Left lung (tissue), 10 donors: ENCODE measurements around the gene HADH. TPM values are rescaled to one million over a fixed set of nuclear protein-coding genes. Genes with fewer than 3 reads are reported as not detected.
"Not testable (repeated sequence)": the region's sequence is repeated elsewhere in the genome, so short reads cannot be mapped to it uniquely, and the experiment has no call there.

ENCODE experiments used
- ATAC-seq: fragments of 200-7000 bp; cut with Tn5 transposase; one replicate; pipeline ENCODE4 v1.9.1; 2020; ENCODE audit warnings: moderate library complexity
- DNase-seq, 4 donors: peaks; one replicate each; pipeline ENCODE4 v3.0.0-alpha.2; 2013 to 2020
- H3K27ac ChIP-seq, 2 donors: fragments of 200-600 bp; sonication (generic) in 1 of 2; one replicate each; pipeline versions ENCODE4 v1.5.0 to v1.8.0; 2020 to 2021
- H3K27me3 ChIP-seq, 2 donors: fragments of 200-600 bp; sonication (generic) in 1 of 2; one replicate each; pipeline versions ENCODE4 v1.5.0 to v1.8.0; 2020 to 2021
- H3K36me3 ChIP-seq, 2 donors: fragments of 200-600 bp; sonication (generic) in 1 of 2; one replicate each; pipeline versions ENCODE4 v1.5.0 to v1.8.0; 2020 to 2021
- H3K4me1 ChIP-seq, 2 donors: fragments of 200-600 bp; one replicate each; pipeline ENCODE4 v1.8.0; 2021
- H3K4me3 ChIP-seq, 2 donors: fragments of 200-600 bp; sonication (generic) in 1 of 2; one replicate each; pipeline versions ENCODE4 v1.5.0 to v1.8.0; 2020 to 2021; ENCODE audit warnings: mild to moderate bottlenecking in 1 of 2
- H3K9me3 ChIP-seq, 2 donors: fragments of 200-600 bp; sonication (generic) in 1 of 2; one replicate each; pipeline versions ENCODE4 v1.5.0 to v1.8.0; 2020 to 2021
- CTCF ChIP-seq, 2 donors: fragments of 200-600 bp; sonication (generic) in 1 of 2; IDR thresholded peaks; one replicate each; pipeline versions ENCODE4 v1.5.0 to v1.8.0; 2021; ENCODE audit warnings: antibody characterized with exemption in 2 of 2
- intact Hi-C, 2 donors: fragments of 100-400 bp; cut with DNase I; formaldehyde crosslinking; loops; one replicate each; pipeline versions ENCODE4 v1.11.2 to v1.14.2; 2022
- polyA plus RNA-seq, 6 donors: library from polyadenylated mRNA; unstranded; fragments of 120-200 nt; gene quantifications; one replicate each; pipeline ENCODE4 v1.2.1, GENCODE V29; 2013; ENCODE audit not compliant: insufficient read length in 6 of 6
- total RNA-seq, 2 donors: library from RNA; stranded (reverse); fragmentation: NEBNext Ultra II Directional; extraction: Animal tissue kit (Norgen Biotek cat#: 25700); gene quantifications; one replicate each; pipeline ENCODE4 v1.2.1, GENCODE V29; 2021
- donor health status: DM: no; HTN: yes; CAD: no.
- donor health status: DM: no; HTN: no; CAD: no.

HADH gene
- total and polyA plus RNA-seq, 8 donors, result 40.3 to 83.4 (median 72.0) TPM

GRCh38 chr4:108049406-108049805, 59.7 kb downstream of the HADH start:
- H3K36me3 ChIP-seq, result no peaks in the 10 kb centered on the region
- no peaks in the 10 kb centered on the region for H3K27me3 ChIP-seq
- no peak overlapping the region for H3K27ac ChIP-seq
- no peak for TF ChIP-seq CTCF (IDR thresholded peaks at IDR 0.05)
- intact Hi-C loops, result no loop called here
- DNase-seq (no peak), ATAC-seq (no peak)
- no peak overlapping the region for H3K4me3 ChIP-seq
- no peaks in the 10 kb centered on the region for H3K9me3 ChIP-seq
- no peaks in the 10 kb centered on the region for H3K4me1 ChIP-seq

- ATAC-seq, H3K36me3 ChIP-seq, H3K4me1 ChIP-seq, H3K27ac ChIP-seq, H3K27me3 ChIP-seq, DNase-seq, H3K4me3 ChIP-seq, H3K9me3 ChIP-seq, intact Hi-C loops: not testable (repeated sequence)
These were observed 60.8 kb downstream of the HADH start for GRCh38 chr4:108050166-108051111.

- Histone ChIP-seq H3K4me3 (no peak overlapping the region), H3K36me3 (no peaks in the 10 kb centered on the region), H3K4me1 (no peaks in the 10 kb centered on the region), H3K27ac (no peak overlapping the region), H3K9me3 (no peaks in the 10 kb centered on the region), H3K27me3 (no peaks in the 10 kb centered on the region)
- no peak for TF ChIP-seq CTCF (IDR thresholded peaks at IDR 0.05)
- intact Hi-C loops, result no loop called here
- ATAC-seq, result no peak
- DNase-seq, result no peak
These were observed 61.7 kb downstream of the HADH start for GRCh38 chr4:108051343-108051742.

GRCh38 chr4:108052558-108053120, 63.0 kb downstream of the HADH start:
- Histone ChIP-seq H3K36me3 (no peaks in the 10 kb centered on the region), H3K27me3 (no peaks in the 10 kb centered on the region), H3K9me3 (no peaks in the 10 kb centered on the region), H3K27ac (no peak overlapping the region), H3K4me1 (no peaks in the 10 kb centered on the region), H3K4me3 (no peak overlapping the region)
- DNase-seq (no peak), ATAC-seq (no peak)
- intact Hi-C loops, result no loop called here
- TF ChIP-seq CTCF (IDR thresholded peaks at IDR 0.05), result no peak

- no peak overlapping the region for H3K27ac ChIP-seq
- intact Hi-C loops, result no loop called here
- no peaks in the 10 kb centered on the region for H3K27me3 ChIP-seq
- DNase-seq (no peak), ATAC-seq (no peak)
- H3K36me3 ChIP-seq, result no peaks in the 10 kb centered on the region
- no peaks in the 10 kb centered on the region for H3K4me1 ChIP-seq
- TF ChIP-seq CTCF (IDR thresholded peaks at IDR 0.05), result no peak
- H3K4me3 ChIP-seq, result no peak overlapping the region
- no peaks in the 10 kb centered on the region for H3K9me3 ChIP-seq
These were observed 63.6 kb downstream of the HADH start for GRCh38 chr4:108053251-108053711.
